LNCaP clone FGC (cell line): ENCODE results near the gene AGAP6.
"Not testable (repeated sequence)": the region's sequence is repeated elsewhere in the genome, so short reads cannot be mapped to it uniquely, and the experiment has no call there.

Experiments
- DNase-seq: peaks from one replicate; pipeline ENCODE4 v3.0.0-alpha.2; 2011; ENCODE audit warnings: low read depth
- H3K4me3 ChIP-seq: 2 replicates; pipeline ENCODE4 v1.5.1; 2011; ENCODE audit warnings: mild to moderate bottlenecking, low read depth, low read length, control low read depth
- CTCF ChIP-seq: IDR thresholded peaks from 2 replicates; pipeline ENCODE4 v1.5.1; 2012; ENCODE audit warnings: mild to moderate bottlenecking; ENCODE audit not compliant: control insufficient read depth, insufficient read depth; ENCODE audit errors: extremely low read depth

Gene AGAP6

GRCh38 chr10:49988376-49988775 is at the start of gene AGAP6:
Gene AGAP6, plus strand, starts transcription at chr10:49988406. Its CDS starts 310 bp downstream, at chr10:49988716.
- H3K4me3 ChIP-seq, DNase-seq: not testable (repeated sequence)

GRCh38 chr10:49941447-49942338 is 46.5 kb upstream of the AGAP6 start, which contains the start of the genes PARG and TIMM23B:
Gene PARG, minus strand, starts transcription at chr10:49942027. Its CDS starts 302 bp downstream, at chr10:49941725.
Gene TIMM23B, plus strand, starts transcription at chr10:49942053. Its CDS starts 142 bp downstream, at chr10:49942195.
- DNase-seq, result peak; percentile 53
- TF ChIP-seq CTCF, result 0 out of 2 replicates have a peak, but pooled peaks have one; percentile 5
- H3K4me3 ChIP-seq, result peak within 1 kb of the TSS; percentile 90

GRCh38 chr10:49942339-49942705 is 45.9 kb upstream of the AGAP6 start:
- H3K4me3 ChIP-seq, result peak overlapping the region; percentile 90
- DNase-seq, result not testable (repeated sequence)

- not testable (repeated sequence) for H3K4me3 ChIP-seq, DNase-seq
Observed at GRCh38 chr10:49943607-49944006, 44.6 kb upstream of the AGAP6 start.

- not testable (repeated sequence) for DNase-seq, H3K4me3 ChIP-seq
Observed at GRCh38 chr10:49948142-49948541, 40.1 kb upstream of the AGAP6 start.

- not testable (repeated sequence) for DNase-seq
Observed at GRCh38 chr10:49948737-49949136, 39.5 kb upstream of the AGAP6 start.

GRCh38 chr10:49952006-49952405 is 36.2 kb upstream of the AGAP6 start:
- H3K4me3 ChIP-seq, DNase-seq: not testable (repeated sequence)

More at GRCh38 chr10:49948737-49949136, 39.5 kb upstream of the AGAP6 start:
- H3K4me3 ChIP-seq, result not testable (repeated sequence)

GRCh38 chr10:49953122-49953521 is 35.1 kb upstream of the AGAP6 start:
- TF ChIP-seq CTCF, result peak; percentile 43
- DNase-seq, H3K4me3 ChIP-seq: not testable (repeated sequence)

- DNase-seq, H3K4me3 ChIP-seq: not testable (repeated sequence)
Observed at GRCh38 chr10:49970331-49970857, 17.8 kb upstream of the AGAP6 start.

- H3K4me3 ChIP-seq, DNase-seq: not testable (repeated sequence)
Observed at GRCh38 chr10:49971466-49971865, 16.7 kb upstream of the AGAP6 start.

- not testable (repeated sequence) for DNase-seq, H3K4me3 ChIP-seq
Observed at GRCh38 chr10:49972094-49972493, 16.1 kb upstream of the AGAP6 start.

- not testable (repeated sequence) for H3K4me3 ChIP-seq, DNase-seq
Observed at GRCh38 chr10:49977756-49978155, 10.4 kb upstream of the AGAP6 start.

GRCh38 chr10:49987207-49987606 is 999 bp upstream of the AGAP6 start:
- not testable (repeated sequence) for DNase-seq, H3K4me3 ChIP-seq

GRCh38 chr10:49995321-49995720 is 7.1 kb downstream of the AGAP6 start:
- DNase-seq, H3K4me3 ChIP-seq: not testable (repeated sequence)

GRCh38 chr10:50014024-50014423 is 25.8 kb downstream of the AGAP6 start:
- DNase-seq, H3K4me3 ChIP-seq: not testable (repeated sequence)

- not testable (repeated sequence) for DNase-seq, H3K4me3 ChIP-seq
Observed at GRCh38 chr10:50015596-50016220, 27.5 kb downstream of the AGAP6 start.
